GM19193 (cell line): ENCODE measurements around the gene DZIP1L.

Experiments
- POLR2A ChIP-seq: IDR thresholded peaks from 4 replicates; pipeline ENCODE4 v1.6.1; 2011; ENCODE audit not compliant: insufficient read depth, insufficient read length; ENCODE audit errors: extremely low read depth

Gene DZIP1L

DNA sequence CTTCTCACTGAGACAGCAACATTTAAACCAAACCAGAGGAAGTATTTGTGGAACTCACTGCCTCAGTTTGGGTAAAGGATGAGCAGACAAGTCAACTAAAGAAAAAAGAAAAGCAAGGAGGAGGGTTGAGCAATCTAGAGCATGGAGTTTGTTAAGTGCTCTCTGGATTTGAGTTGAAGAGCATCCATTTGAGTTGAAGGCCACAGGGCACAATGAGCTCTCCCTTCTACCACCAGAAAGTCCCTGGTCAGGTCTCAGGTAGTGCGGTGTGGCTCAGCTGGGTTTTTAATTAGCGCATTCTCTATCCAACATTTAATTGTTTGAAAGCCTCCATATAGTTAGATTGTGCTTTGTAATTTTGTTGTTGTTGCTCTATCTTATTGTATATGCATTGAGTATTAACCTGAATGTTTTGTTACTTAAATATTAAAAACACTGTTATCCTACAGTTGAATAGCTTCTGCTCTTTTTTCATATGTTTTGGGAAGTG, 82.2 kb downstream of the DZIP1L start:
- TF ChIP-seq POLR2A: no peak

DNA sequence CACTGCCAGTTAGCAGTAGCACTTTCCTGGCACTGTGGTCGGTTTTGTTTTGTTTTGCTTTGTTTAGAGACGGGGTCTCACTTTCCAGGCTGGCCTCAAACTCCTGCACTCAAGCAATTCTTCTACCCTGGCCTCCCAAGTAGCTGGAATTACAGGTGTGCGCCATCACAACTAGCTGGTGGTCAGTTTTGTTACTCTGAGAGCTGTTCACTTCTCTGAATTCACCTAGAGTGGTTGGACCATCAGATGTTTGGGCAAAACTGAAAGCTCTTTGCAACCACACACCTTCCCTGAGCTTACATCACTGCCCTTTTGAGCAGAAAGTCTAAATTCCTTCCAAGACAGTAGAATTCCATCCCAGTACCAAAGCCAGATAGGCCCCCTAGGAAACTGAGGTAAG, 82.8 kb downstream of the DZIP1L start:
- no peak for TF ChIP-seq POLR2A

DNA sequence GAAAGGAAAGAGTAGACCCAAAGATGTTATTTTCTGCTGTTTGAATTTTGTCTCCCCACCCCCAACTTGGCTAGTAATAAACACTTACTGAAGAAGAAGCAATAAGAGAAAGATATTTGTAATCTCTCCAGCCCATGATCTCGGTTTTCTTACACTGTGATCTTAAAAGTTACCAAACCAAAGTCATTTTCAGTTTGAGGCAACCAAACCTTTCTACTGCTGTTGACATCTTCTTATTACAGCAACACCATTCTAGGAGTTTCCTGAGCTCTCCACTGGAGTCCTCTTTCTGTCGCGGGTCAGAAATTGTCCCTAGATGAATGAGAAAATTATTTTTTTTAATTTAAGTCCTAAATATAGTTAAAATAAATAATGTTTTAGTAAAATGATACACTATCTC, 83.9 kb downstream of the DZIP1L start:
- no peak for TF ChIP-seq POLR2A

DNA sequence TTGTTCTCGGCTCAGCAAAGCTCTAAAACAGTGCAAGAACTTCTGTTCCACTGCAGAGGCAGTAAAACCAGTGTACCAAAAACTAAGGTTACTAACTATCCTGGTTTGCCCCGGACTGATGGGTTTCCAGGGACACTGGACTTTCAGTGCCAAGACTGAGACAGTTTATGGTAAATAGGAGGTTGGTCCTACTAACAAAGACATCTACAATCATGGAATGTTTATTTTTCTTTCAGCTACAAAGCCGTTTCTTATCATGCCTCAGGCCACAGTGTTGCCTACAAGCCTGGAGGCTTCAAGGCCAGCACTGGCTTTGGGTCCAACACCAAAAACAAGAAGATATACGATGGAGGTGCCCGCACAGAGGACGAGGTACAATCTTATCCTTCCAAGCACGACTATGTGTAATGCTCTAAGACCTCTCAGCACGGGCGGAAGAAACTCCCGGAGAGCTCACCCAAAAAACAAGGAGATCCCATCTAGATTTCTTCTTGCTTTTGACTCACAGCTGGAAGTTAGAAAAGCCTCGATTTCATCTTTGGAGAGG, 84.6 kb downstream of the DZIP1L start:
- TF ChIP-seq POLR2A: no peak

DNA sequence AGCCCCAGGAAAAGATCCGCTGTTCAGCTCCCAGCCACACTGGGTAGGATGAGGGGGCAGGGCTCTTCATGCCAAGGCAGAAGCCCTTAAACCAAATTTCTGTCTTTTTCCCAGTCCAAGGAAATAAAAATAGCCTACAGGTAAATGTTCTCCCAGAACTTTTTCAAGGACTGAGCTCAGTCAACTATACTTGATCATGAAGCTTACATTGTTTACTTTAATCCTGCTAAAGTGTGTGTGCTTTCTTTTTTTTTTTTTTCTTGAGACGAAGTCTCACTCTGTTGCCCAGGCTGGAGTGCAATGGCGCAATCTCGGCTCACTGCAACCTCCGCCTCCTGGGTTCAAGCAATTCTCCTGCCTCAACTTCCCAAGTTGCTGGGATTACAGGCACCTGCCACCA, 87.6 kb downstream of the DZIP1L start:
- TF ChIP-seq POLR2A: no peak

DNA sequence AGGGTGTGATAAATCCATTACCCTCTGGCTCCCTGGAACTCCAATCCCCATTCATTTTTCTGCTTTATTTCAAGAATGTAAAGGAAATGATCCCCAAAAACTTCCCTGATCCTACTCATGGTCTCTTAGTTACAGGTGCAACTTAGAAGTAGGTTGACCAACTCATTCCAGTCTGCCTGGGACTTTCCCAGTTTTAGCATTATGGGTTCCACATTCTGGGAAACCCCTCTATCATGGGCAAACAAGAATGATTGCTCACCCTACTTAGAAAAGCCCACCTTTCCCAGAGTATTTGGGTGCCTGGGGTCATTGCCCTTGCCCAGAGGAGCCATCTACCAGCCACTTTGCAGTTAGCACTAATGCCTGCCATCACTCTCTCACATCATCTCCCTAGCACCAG, 89.9 kb downstream of the DZIP1L start:
- no peak for TF ChIP-seq POLR2A

DNA sequence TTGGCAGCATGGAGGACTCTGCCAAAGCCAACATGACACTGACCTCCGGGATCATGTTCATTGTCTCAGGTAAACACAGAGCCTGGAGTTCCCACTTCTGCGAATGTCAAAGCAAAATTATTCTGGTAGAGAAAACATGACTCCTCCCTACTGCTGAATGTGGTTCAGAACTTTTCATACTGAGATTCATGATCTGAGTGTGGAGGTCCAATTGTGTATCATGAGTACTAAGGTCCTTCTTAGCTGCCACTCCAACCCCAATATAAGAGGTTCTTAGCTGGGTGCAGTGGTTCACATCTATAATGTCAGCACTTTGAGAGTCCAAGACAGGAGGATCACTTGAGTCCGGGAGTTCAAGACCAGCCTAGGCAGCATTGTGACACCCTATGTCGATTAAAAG, 91.7 kb downstream of the DZIP1L start:
- TF ChIP-seq POLR2A: no peak

DNA sequence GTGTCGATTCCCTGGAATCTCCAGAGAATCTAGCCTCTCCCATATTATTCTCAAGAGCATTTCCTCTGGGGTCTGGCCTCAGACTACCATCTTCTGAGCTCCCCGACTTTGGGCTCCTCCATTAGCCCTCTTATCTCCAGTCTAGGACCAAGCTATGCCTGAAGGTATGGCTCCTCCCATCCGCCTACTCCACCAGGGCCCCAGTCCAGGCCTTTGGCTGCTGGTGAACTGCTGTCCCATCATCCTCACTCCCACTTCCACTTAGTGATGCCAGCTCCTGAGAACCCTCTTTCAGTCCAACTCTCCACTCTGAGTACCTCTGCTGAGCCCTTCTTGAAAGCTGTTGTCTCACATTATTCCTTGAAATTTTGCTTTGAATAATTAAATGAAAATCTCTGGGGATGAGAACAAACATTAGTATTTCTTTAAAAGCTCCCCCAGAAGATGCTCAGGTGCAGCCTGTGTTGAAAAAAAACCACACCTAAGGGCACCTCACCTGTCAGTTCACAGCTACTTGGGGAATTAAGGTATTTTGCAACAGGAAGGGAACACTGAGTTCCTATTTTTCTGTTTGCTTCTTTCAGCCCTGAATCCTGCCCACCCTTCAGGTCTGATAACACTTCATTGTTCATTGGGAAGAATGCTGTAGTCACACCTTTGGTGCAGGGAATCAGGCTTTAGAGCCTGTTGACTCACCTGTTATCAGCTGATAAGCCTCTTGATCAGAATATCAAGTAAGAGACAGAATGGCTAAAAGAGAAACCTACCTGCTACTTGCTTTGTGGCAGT, 95.9 kb downstream of the DZIP1L start:
- TF ChIP-seq POLR2A: no peak

DNA sequence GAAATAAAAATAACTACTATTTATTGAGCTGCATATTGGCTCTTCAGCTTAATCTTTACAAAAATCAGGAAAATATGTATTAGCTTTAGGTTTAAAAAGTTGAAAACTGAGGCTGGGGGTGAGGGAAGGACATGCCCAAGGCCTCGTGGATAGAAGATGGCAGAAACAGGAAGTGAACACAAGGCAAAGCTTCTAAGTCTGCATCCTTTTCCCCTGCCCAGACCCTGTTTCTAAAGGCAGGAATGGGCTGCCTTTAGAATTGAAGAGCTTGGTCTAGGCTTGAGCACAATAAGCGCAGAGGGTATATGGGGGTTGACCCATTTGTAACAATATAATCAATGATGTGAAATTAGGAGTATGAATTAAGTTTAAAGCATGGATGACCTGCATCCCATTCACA, 99.3 kb downstream of the DZIP1L start:
- no peak for TF ChIP-seq POLR2A

DNA sequence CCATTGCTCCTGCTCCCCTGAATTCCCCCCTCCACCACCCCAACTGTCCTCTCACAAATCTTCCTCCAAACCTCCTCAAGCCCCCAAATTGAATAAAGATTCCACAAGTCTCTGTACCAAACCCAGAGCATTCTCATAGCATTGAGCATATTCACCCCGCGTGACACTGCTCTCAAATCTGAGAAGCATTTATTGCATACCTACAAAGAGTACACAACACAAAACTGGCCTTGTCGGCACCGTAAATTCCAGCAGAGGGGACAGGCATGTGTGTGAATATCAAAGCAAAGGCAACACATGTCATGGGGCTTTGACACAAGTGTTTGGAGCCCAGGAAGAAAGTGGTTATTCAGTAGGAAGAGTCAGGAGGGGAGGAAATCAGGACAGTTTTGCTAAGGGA, 102.9 kb downstream of the DZIP1L start:
- TF ChIP-seq POLR2A: no peak
